ENCODE data around the gene SCARB1. TPM values are rescaled to one million over a fixed set of nuclear protein-coding genes. Genes with fewer than 3 reads are reported as not detected.

Gene SCARB1
- total and polyA plus RNA-seq, 9 donors: 20.8 to 1,262 (median 81.7) TPM

DNA sequence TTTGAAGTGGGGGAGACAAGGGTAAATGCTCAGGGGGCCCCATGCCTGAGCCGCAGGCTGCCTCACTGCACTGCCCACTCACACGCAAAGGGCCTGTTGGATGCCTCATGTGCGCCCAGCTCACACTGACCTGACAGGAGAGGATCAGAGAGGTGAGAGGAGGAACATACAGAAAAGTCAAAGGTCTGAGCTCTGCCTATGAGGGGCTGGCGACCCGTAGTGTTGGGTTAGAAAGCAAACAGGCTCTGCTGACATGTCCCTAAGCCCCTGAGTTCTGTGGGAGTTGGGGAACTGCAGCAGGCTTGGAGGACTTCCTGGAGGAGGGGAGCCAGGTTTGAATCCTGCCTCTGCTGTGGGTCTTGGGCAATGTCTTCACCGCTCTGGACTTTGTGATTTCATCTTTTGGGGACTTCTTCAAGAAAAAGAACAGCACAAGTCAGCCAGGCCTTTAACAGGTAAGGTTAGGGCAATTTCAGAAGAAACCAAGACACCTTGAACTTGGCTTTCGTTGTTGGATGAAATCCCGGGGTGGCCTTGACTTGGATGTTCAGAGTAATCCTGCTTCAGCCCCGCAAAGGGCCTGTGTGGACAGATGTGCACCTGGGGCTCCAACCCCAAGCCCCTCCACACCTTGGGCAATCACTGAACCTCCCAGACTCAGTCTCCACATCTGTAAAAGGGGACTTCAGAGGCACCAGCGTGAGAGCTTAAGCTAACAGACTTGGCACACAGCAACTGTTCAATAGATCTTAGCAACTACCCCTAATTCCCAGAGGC is 116.8 kb downstream of the SCARB1 start:
- intact Hi-C loops (cut with DNase I): loop anchor here in 1 of 4 donors (5.0 kb wide), 1 partner anchor 180 kb away; the partner anchor contains the start of gene NCOR2
- no peak overlapping the region for H3K4me3 ChIP-seq
- DNase-seq: no peak
- WGBS, 3 donors: 69 to 71% (median 71%) methylated on average over 10 of the region's 10 CpGs
- H3K27me3 ChIP-seq: no peaks in the 10 kb centered on the region
- H3K9me3 ChIP-seq: no peaks in the 10 kb centered on the region
- peak overlapping the region in 1 of 2 donors; percentile 78 for H3K27ac ChIP-seq
- TF ChIP-seq POLR2A (IDR thresholded peaks at IDR 0.05) (no peak), EP300 (IDR thresholded peaks at IDR 0.05) (no peak)
- TF ChIP-seq, protein P1, sequence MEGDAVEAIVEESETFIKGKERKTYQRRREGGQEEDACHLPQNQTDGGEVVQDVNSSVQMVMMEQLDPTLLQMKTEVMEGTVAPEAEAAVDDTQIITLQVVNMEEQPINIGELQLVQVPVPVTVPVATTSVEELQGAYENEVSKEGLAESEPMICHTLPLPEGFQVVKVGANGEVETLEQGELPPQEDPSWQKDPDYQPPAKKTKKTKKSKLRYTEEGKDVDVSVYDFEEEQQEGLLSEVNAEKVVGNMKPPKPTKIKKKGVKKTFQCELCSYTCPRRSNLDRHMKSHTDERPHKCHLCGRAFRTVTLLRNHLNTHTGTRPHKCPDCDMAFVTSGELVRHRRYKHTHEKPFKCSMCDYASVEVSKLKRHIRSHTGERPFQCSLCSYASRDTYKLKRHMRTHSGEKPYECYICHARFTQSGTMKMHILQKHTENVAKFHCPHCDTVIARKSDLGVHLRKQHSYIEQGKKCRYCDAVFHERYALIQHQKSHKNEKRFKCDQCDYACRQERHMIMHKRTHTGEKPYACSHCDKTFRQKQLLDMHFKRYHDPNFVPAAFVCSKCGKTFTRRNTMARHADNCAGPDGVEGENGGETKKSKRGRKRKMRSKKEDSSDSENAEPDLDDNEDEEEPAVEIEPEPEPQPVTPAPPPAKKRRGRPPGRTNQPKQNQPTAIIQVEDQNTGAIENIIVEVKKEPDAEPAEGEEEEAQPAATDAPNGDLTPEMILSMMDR (IDR thresholded peaks at IDR 0.05): no peak
- peaks cover 12% of the 10 kb centered on the region for H3K4me1 ChIP-seq (ENCODE audit: insufficient read depth)
- no peaks in the 10 kb centered on the region for H3K36me3 ChIP-seq

DNA sequence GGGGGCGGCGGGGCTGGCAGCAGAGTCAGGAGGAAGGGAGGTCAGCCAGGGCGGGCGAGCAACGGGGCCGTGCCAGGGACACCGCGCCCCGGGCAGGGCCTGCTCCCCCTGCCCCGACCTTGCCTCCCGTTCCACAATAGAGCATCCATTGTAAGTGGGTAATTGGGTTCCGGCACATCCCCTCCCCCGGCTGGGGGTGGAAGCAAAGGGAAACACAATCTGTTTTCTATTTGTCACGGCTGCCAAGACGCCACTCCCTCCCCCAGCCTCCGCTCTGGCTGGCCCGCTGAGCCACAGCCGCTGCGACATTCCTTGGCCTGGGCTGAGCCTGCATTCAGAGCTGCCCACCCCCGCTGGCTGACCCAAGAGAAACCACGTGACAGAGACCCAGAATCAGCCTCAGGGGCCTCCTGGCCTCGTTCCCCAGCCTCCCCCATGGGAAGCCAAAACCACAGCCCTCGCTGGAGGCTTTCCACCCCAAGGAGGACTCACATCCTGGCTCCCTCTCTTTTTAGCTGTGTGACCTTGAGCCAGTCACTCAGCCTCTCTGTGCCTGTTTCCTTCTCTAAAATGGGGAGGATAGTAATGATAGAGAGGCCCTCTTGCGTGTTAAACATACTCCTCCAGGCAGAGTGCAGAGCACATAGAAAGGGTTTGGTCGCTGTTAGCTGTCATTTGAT is 117.6 kb downstream of the SCARB1 start:
- DNase-seq: peak; percentile 92 to 95 (median 94)
- no peaks in the 10 kb centered on the region for H3K27me3 ChIP-seq
- WGBS, 3 donors: 2 to 3% (median 2%) methylated on average over 25 of the region's 25 CpGs
- TF ChIP-seq POLR2A (IDR thresholded peaks at IDR 0.05) (no peak), EP300 (IDR thresholded peaks at IDR 0.05) (peak; percentile 47)
- TF ChIP-seq, protein P1 (IDR thresholded peaks at IDR 0.05): peak in 1 of 3 donors; percentile 16
- no peak overlapping the region for H3K4me3 ChIP-seq
- H3K36me3 ChIP-seq: no peaks in the 10 kb centered on the region
- peak overlapping the region in 1 of 2 donors; percentile 78 for H3K27ac ChIP-seq
- peaks cover 12% of the 10 kb centered on the region for H3K4me1 ChIP-seq (ENCODE audit: insufficient read depth)
- no peaks in the 10 kb centered on the region for H3K9me3 ChIP-seq
- intact Hi-C loops (cut with DNase I): loop anchor here in 1 of 4 donors (5.0 kb wide), 1 partner anchor 179 kb away; the partner anchor contains the start of gene NCOR2

DNA sequence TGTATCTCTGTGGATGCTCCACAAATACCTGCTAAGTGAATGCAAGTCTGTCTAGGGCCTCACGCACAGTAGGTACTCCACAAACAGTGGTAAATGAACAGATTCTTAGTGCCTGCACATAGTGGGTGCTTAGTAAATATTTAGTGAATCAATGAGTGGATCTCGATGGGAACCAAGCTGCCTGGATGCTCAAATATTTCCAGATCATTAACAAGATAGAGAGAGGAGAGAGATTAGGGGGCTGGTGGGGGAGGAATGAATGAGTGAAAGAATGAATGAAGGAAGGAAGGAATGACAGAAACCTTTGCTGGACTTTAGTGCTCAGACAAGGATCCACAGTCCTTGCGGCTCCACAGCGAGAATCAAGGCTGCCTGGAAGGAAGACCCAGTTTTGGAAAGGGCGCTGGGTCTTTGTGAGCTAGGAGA is 118.2 kb downstream of the SCARB1 start:
- H3K27me3 ChIP-seq: no peaks in the 10 kb centered on the region
- H3K4me3 ChIP-seq: no peak overlapping the region
- no peaks in the 10 kb centered on the region for H3K36me3 ChIP-seq
- TF ChIP-seq EP300 (IDR thresholded peaks at IDR 0.05): no peak
- TF ChIP-seq, protein P1 (IDR thresholded peaks at IDR 0.05): no peak
- TF ChIP-seq POLR2A (IDR thresholded peaks at IDR 0.05): no peak
- intact Hi-C loops (cut with DNase I): loop anchor here in 1 of 4 donors (5.0 kb wide), 1 partner anchor 178 kb away; the partner anchor contains the start of gene NCOR2
- H3K27ac ChIP-seq: peak overlapping the region in 1 of 2 donors; percentile 78
- 23 to 28% (median 25%) methylated on average over 5 of the region's 5 CpGs for WGBS, 3 donors
- no peaks in the 10 kb centered on the region for H3K9me3 ChIP-seq
- DNase-seq: no peak
- H3K4me1 ChIP-seq (ENCODE audit: insufficient read depth): peaks cover 12% of the 10 kb centered on the region

DNA sequence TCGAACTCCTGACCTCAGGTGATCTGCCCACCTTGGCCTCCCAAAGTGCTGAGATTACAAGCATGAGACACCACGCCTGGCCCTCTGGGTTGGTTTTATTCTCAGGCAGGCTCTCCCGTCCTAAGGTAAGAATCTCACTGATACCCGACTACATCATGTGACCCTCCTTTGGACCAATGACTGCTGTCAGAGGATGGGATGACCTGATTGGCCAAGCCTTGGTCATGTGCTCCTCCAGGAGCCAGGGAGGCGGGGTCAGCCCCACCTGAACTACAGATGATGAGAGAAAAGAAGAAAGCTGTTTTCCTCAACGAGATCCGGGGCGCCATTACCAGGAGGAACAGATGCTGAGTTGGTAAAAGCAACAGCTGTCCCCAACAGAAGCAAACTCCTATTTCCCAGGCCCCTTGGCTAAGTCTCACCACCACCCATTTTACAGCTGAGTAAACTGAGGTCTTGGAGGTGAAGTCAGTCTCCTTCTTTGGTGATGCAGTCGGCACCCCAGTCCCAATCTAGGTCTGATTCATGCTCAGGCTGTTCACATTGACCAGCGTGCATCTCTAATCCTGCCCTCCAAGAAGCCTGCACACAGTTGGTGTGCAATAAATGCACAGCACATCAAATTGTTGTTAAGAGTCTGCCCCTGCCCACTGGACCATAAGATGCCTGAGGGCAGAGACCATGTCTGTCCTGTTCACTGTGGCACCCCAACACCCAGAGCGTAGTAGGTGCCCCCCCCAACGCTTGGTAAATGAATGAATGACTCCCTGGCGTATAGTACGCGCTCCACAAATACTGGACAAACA is 118.8 kb downstream of the SCARB1 start:
- H3K27me3 ChIP-seq: no peaks in the 10 kb centered on the region
- H3K27ac ChIP-seq: peak overlapping the region in 1 of 2 donors; percentile 78
- no peak for DNase-seq
- no peak overlapping the region for H3K4me3 ChIP-seq
- TF ChIP-seq POLR2A (IDR thresholded peaks at IDR 0.05) (no peak), EP300 (IDR thresholded peaks at IDR 0.05) (no peak)
- TF ChIP-seq, protein P1 (IDR thresholded peaks at IDR 0.05): no peak
- peaks cover 12% of the 10 kb centered on the region for H3K4me1 ChIP-seq (ENCODE audit: insufficient read depth)
- WGBS, 3 donors: 90 to 92% (median 91%) methylated on average over 15 of the region's 15 CpGs
- intact Hi-C loops (cut with DNase I): loop anchor here in 1 of 4 donors (5.0 kb wide), 1 partner anchor 178 kb away; the partner anchor contains the start of gene NCOR2
- no peaks in the 10 kb centered on the region for H3K9me3 ChIP-seq
- H3K36me3 ChIP-seq: no peaks in the 10 kb centered on the region
